AG09309 (cell line): ENCODE data around the gene C5.

Experiments used
- DNase-seq: peaks from one replicate; pipeline ENCODE4 v3.0.0-alpha.2; 2010; ENCODE audit warnings: low read depth
- H3K4me3 ChIP-seq: 2 replicates; pipeline ENCODE4 v1.5.1; 2011; ENCODE audit warnings: mild to moderate bottlenecking, low read depth, low read length, moderate library complexity; ENCODE audit not compliant: control insufficient read depth
- CTCF ChIP-seq: IDR thresholded peaks from 2 replicates; pipeline ENCODE4 v1.5.1; 2011; ENCODE audit warnings: mild to moderate bottlenecking, low read depth, low read length, inconsistent platforms; ENCODE audit not compliant: insufficient read depth, control insufficient read depth; ENCODE audit errors: missing control alignments

Gene C5

GRCh38 chr9:120965344-120966012 is 84.6 kb downstream of the C5 start:
- no peak for TF ChIP-seq CTCF
- no peak for DNase-seq
- H3K4me3 ChIP-seq = no peak overlapping the region

- DNase-seq = no peak
- TF ChIP-seq CTCF = no peak
- H3K4me3 ChIP-seq = no peak overlapping the region
Measured at GRCh38 chr9:120961936-120962335, 88.1 kb downstream of the C5 start.

- DNase-seq = no peak
- no peak for TF ChIP-seq CTCF
Measured at GRCh38 chr9:120960001-120960400, 90.1 kb downstream of the C5 start.

GRCh38 chr9:120956862-120957261 is 93.2 kb downstream of the C5 start:
- no peak for DNase-seq
- no peak for TF ChIP-seq CTCF

More at GRCh38 chr9:120960001-120960400, 90.1 kb downstream of the C5 start:
- no peak overlapping the region for H3K4me3 ChIP-seq

GRCh38 chr9:120951960-120952618 is 98.0 kb downstream of the C5 start:
- no peak for DNase-seq
- no peak for TF ChIP-seq CTCF
- no peak overlapping the region for H3K4me3 ChIP-seq

More at GRCh38 chr9:120956862-120957261, 93.2 kb downstream of the C5 start:
- no peak overlapping the region for H3K4me3 ChIP-seq

GRCh38 chr9:120950421-120951388 is 99.4 kb downstream of the C5 start:
- no peak for DNase-seq
- no peak for TF ChIP-seq CTCF

More at GRCh38 chr9:120950421-120951388, 99.4 kb downstream of the C5 start:
- H3K4me3 ChIP-seq = no peak overlapping the region
